ENCODE results near the gene NPC1.
"Not testable (repeated sequence)": the region's sequence is repeated elsewhere in the genome, so short reads cannot be mapped to it uniquely, and the experiment has no call there.

NPC1 gene

DNA sequence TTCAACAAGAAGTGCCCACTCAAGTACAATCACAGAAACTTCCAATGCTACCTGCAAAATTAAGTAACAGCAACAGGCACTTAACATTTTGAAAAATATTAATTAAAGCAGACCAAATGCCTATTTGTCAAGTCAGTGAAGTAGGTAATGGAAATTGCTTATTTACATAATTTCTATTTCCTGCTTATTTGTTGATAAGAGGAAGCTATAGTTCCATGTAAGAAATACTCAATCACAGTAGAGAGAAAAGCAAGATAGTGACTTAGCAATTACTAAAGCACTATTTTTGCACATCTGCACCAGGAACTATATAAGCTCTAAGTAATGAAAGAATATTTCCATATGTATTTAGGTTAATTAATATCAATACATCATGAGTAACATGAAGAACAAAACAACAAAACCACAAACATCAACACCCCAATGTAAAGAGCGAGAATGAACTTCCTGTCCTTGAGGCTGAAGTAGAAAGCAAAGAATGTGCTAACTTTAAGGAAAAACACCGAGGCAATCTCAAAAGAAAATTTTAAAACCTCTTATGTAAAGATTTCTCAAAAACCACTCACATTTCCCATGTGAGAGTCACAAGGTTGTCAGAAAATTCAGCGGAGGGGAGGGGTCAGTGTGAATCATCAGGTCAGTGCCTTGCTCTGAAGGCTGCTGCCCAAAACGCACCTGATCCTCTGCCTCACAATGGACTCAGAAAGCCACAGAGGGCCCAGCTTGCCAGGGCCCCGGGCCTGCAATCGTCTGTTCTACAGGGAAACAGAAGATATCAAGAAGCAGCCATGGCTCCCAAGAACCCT, 12.5 kb downstream of the NPC1 start:
- DNase-seq: no peak

DNA sequence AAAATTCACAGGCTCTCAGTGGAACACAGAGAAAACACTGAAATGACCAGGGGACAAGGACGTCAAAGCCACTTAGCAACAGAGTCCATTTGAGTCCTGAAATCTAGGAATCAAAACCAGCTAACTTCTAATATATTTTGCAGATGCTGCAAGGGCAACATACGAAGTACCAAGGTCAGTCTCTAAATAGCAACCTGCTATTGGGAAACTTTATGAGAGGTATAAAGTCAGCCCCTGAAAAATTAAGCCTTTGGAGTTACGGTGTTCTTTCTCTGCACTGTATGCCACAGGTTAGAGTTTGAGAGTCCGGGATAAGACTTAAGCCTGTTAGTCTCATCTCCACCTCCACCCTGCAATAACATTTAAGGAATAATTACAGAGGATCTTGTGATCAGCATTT, 13.3 kb downstream of the NPC1 start:
- DNase-seq: no peak

DNA sequence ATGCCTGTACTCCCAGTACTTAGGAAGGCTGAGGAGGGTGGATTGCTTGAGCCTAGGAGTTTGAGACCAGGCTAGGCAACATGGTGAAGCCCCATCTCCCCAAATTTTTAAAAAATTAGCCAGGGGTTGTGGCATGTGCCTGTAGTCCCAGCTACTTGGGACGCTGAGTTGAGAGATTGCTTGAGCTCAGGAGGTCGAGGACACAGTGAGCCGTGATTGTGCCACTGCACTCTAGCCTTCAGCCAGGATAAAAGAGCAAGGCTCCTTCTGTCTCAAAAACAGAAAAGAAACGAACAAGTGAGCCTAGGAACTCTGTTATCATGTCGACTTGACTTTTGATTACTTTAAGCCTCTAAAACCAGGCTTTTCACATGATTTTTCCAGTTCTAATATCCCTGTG, 13.7 kb downstream of the NPC1 start:
- DNase-seq: no peak

DNA sequence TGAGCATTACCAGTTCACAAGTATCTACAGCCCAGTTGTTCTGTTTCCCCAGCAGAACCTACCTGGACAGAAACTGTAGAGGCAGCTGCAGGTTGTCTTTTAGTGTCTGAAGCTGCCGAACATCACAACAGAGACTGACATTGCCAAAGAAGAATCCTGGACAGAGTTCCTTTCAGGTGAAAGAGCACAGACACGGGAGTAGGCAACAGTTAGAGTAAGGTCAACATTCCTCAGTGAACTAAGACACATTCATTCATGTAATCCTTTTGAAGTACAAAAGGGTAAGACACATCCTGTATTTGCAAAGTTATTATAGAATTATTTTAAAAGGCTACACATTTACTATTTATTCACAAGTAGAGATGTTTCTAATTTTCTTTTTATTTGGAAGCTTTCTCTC, 14.3 kb downstream of the NPC1 start:
- no peak for DNase-seq

DNA sequence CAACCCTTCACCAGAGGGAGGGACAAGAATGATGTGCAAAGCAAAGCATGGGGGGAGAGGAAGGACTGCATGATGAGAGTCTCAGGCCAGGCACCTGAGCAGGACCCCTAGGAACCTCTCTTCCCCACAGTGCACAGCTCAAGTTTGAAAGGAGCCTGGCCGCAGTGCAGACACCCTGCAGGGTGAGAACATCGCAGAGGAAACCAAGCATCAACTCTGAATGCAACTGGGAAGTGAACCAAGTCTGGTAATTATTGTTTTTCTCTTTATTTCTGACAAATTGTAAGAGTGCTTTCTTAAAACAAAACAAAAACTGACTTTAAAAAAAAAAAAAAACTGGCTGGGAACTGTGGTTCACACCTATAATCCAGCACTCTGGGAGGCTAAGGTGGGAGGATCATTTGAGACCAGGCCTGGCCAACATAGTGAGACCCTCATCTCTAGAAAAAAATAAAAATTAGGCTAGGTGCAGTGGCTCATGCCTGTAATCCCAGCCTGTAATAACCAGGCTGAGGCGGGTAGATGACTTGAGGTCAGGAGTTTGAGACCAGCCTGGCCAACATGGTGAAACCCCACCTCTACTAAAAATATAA, 15.3 kb downstream of the NPC1 start:
- no peak for DNase-seq

DNA sequence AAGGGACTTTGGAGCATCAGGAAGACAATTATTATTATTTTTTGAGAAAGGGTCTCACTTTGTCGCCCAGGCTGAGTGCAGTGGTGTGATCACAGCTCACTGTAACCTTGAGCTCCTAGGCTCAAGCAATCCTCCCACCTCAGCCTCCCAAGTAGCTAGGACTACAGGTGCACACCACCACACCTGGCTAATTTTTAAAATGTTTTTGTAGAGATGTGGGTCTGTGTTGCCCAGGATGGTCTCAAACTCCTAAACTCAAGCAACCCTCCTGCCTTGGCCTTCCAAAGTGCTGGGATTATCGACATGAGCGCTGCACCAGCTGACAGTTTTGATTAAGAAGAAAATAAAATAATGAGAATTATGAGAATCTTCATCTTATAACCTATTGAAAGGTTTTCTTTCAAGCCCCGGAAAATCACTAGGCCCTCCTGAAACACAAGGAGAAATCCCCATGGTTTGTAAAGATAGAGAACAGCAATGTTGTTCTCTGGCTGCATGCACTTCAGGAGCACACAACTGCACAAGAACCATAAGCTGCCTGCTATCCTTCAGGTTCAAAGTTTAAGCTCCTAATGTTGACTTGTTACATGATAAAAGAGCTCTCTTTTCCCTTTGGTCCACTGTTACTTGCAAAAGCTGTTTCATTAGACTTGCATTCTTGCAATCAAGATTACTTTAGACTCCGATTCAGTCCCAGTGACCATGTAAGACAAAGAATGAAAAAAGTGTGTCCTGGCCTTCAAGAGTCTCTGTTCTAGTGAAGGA, 16.8 kb downstream of the NPC1 start:
- no peak for DNase-seq

DNA sequence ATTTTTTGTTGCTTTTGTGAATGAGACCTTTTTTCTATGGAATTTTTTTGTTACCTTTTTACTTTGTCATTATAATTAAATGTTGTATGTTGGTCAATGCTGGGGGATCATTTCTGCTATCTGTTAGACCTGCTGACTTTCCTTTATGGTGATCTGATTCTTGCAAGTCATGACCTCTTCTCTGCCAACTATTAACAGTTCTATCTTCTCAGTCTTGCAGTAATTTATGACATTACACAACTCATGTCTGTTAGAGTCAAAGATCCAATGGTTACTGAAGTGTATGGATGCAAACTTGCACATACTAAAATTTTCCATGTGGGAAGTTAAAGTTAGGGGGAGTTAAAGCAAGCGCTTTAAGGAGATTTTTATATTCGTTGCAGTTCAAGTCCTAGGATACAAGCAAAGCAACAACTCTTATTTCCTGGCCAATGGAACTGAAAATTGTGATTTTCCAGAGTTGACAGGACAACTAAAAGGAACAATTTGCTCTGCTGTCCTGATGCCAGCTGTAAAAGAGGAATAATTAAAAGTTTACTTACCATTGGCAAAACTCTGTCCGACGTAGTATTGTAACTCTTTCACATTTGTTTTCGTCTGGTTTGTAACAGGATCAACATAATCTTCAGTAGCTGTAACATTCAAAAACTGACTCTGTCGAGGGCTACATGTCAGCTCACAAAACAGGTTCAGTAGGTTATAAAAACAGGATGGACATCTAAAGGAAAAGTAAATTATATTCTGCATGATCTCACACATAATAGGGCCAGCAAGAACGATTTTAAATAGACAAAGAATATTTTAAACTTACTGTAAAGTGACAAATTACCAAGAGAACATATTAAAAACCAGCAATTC, 17.8 kb downstream of the NPC1 start:
- no peak for DNase-seq

DNA sequence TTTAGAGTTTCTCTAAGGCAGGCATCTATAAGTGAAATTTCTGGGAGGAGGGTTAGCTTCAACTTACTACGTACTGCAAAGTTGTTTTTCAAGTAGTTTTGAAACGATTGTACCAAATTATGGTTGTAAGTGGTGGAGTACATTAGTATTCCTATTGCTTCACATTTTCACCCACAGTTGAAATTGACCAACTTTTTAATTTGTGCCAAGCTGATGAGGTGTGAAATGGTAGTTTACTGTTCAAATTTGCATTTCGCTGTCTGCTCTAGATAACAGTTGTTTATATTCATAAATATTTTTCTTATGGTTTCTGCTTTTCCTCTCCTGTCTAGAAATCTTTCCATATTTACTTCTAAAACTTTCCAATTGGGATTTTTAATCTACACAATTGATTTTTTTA, 18.6 kb downstream of the NPC1 start:
- DNase-seq: no peak

DNA sequence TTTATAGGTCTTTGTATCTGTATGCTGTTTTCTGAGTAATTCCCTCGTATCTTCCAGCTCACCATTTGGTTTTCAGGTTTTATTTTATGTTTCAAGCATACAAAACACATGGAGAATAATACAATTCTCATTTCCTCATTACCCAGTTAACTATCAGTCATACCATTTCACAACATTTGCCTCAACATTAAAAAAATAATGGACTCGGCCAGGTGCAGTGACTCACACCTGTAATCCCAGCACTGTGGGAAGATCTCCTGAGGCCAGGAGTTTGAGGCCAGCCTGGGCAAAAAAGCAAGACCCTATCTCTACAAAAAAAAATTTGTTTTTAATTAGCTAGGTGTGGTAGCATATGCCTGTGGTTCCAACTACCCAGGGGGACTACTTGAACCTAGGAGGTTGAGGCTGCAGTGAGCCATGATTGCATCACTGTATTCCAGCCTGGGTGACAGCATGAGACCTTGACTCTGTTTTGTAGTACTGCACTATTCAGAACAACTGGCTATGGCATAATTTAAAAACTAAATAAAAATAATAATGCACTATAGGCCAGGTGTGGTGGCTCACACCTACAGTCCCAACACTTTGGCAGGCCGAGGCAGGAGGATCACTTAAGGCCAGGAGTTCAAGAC, 20.3 kb downstream of the NPC1 start:
- no peak for DNase-seq

DNA sequence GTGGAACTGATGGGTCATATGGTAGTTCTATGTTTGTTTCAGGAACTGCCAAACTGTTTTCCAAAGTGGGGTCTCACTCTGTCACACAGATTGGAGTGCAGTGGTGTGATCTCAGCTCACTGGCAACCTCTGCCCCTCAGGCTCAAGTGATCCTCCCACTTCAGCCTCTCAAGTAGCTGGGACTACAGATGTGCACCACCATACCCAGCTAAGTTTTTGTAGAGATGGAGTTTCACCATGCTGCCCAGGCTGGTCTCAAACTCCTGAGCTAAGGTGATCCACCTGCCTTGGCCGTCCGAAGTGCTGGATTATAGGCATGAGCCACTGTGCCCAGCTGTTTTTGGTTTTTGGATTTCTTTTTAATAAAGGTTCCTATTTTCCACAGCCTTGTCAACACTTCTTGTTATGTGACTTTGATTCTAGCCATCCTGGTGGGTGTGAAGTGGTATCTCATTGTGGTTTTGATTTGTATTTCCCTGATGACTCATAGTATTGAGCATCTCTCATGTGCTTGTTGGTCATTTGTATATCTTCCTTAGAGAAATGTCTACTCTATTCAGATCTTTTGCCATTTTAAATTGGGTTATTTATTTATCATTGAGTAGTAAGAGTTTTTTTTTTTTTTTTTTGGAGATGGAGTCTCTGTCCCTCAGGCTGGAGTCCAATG, 22.8 kb downstream of the NPC1 start:
- DNase-seq: no peak

DNA sequence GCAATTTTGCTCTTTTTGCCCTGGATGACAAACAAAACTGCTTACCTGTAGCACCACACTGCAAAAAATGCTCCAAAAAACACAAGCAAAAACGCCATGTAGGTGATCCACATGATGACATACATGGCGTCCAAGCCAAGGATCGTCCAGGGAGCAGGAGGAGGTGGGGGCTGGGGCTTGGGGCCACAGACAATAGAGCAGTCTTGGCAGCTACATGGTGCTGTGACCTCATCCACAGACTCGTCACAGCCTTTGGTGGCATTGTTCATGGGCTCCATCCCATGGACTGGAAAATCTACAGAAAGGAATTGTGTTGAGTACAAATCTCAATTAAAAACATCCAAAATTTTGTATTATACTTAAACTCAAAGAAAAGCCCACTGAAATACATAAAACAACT, 26.1 kb downstream of the NPC1 start:
- DNase-seq: no peak

DNA sequence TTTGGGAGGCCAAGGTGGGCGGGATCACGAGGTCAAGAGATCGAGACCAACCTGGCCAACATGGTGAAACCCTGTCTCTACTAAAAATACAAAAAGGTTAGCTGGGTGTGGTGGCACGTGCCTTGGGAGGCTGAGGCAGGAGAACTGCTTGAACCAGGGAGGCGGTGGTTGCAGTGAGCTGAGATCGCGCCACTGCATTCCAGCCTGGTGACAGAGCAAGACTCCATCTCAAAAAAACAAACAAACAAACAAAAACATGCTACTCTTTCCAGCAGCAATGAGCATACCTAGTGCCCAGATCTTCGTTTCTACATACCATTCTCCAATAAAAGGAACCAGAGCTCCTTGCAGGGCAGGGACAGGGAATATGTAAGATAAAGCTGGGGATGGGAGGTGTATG, 28.8 kb downstream of the NPC1 start:
- DNase-seq: not testable (repeated sequence)

DNA sequence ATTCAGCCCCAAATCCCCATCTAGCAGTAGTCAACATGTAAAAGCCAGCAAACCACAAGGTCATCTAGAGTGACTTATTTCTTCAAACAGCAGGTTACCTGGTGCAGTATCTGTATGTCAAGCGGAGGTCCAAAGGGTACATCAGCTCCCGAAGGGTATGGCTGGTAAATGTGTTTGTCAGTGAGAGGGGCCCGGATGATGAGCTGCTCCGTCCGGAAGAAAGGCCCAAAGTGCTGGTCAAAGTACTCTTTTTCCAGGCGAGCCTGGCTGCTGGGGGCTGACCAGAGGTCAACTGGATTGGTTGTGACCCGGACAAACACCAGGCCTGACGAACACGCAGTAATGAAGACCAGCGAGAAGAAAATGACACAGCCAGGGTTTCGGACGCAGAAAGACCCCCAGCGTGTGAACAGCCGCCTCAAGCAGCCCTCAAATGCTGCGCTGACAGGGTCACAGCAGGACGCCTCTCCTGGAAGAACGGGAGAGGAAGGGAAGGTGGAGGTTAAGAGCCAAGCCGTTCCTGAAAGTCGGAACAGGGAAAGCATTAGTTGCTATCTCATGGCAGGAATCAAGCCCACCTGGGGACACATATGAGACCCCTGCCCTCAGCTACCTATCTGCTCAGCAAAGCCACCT, 30.0 kb downstream of the NPC1 start:
- DNase-seq: no peak

DNA sequence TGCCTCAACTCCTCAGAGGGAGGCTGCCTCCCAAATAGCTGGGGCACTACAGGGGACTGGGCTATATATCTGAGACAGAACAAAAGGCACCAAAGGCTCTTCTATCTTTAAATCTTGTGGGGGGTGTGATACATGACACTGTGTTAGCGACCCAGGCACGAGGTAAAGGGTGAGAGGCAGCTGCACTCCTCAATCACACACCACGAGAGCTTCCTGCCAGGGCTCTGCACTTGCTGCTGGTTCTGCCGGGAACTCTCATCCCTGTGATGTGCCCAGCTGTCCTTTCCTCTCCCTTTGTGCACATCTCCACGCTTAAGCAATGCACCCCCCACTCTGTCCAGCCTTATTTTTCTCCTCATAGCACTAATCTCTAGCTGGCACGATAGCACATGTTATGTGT, 32.4 kb downstream of the NPC1 start:
- no peak for DNase-seq

DNA sequence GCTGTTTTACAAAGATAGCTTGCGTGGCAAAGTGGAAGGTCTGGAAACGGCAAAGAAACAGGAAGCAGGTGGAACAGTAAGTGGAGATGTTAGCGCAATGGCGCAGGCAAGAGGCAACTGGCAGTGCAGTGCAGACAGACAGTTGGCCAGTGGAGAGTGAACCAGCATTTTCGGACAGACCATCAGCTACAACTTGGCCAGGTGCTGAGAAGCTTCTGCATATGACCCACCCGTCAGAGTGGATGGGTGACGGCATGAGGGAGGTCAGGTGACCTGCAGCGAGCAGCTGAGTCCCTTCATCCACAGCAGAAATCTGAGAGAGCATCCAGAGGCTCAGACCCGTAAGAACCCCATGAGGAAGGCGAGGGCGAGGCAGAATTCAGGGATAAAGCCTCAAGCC, 33.8 kb downstream of the NPC1 start:
- no peak for DNase-seq

DNA sequence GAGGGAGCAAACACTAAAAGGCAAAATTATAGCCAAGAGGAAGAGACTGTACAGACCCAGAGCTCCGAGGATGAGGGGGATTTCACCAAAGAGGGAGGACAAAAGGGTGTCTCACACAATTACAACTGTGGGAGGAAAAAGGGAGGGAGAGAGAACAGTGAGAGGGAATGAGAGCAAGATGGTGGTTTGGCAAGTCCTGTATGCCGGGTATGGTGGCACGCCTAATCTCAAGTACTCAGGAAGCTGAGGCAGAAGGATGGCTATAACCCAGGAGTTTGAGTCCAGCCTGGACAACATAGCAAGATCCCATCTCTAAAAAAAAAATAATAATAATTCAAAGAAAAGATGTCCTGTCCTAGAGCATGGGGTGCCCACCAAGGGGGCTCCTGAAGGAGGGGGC, 34.3 kb downstream of the NPC1 start:
- no peak for DNase-seq

DNA sequence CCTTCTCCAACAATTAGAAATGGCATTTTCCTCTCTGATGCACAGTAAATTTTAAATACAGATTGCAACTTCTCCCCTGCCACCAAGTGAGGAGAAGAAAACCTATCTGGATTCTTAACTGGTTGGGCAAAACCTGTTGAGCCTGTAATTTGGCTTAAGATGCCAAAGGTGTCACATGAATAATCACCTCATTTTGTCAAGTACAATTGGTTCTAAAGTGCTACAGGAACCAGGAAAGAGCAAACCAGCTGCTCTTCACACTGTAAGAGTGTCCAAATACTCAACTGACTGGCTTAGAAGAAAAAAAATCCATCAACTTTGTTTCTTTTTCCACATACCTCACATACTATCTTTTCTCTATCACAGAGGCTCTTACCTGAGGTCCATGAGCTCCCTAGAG, 35.4 kb downstream of the NPC1 start:
- DNase-seq: no peak

DNA sequence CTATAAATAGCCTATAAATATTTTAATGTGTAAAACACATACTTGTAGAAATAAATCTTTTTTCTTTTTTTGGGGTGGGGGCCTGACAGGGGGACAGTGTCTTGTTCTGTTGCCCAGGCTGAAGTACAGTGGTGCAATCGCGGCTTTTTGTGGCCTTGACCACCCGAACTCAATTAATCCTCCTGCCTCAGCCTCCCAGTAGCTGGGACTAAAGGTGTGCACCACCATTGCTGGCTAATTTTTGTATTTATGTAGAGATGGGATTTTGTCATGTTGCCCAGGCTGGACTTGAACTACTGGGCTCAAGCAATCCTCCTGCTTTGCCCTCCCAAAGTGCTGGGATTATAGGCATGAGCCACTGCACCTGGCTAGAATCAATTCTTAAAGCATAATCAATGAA, 37.6 kb downstream of the NPC1 start:
- no peak for DNase-seq

DNA sequence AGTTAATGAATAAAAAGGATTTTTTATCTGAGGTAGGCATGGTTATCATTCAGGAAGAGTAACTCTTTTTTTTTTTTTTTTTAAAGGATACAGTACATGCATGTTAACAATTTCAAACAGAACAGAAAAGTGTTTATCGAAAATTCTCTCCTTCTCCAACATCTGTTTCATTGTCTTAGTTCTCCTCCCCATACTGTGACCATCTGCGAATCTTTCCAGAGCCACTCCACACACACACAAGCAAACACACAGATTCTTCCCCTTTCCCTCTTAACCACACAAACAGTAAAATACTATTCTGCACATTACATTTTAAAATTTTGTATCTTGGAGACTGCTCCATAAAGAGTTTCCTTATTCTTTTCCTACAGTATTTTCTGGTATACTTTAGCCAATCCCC, 38.0 kb downstream of the NPC1 start:
- DNase-seq: no peak

DNA sequence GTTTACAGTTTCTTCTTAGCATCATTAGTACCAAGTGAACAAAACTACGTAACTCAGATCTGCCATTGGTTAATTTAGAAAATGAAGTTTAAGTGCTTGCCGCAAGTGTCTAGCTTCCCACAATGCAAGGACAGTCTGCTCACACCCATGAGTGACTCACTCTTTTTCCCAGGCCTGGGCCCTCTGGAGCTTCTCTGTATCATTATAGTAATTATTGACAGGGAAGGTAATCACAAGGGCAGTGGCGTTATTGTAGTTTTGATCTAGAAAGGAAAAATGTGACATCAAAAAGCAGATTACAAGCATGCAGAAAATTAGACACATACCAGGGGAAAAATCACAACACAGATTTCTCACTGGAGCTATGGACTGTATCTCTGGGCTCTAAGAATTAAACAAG, 38.5 kb downstream of the NPC1 start:
- DNase-seq: no peak

DNA sequence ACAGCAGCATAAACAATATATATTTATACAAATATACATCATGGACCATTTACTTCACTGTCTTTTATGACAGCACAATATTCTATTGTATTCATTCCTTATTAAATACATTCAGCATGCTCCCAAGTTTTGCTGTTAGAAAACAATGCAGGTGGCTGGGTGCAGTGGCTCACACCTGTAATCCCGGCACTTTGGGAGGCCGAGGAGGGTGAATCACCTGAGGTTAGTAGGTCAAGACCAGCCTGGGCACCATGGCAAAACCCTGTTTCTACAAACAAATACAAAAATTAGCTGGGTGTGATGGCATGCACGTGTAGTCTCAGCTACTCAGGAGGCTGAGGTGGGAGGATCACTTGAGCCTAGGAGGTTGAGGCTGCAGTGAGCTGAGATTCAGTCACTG, 39.0 kb downstream of the NPC1 start:
- DNase-seq: no peak

Measured in NCI-H1417 treated with DMSO at 0.1 percent for 48 hours (cell line).